Measurements from ENCODE around the gene GSTM4. TPM values are rescaled to one million over a fixed set of nuclear protein-coding genes. Genes with fewer than 3 reads are reported as not detected.

Gene GSTM4
- total RNA-seq, 2 experiments from 2014 or later: 6.0 to 8.0 TPM

Other genes with a start within 250 kb of the GSTM4 start
- gene PSMA5, start 229.7 kb upstream of the GSTM4 start, total RNA-seq (2014; rRNA removed; shearing (Covaris generic)): 46.3 and 53.3 TPM in 2 replicates
- gene PSMA5, start 229.7 kb upstream of the GSTM4 start, total RNA-seq (2022): 141 and 152 TPM in 2 replicates
- gene SYPL2, start 189.6 kb upstream of the GSTM4 start, total RNA-seq (2014; rRNA removed; shearing (Covaris generic)): not detected in 2 replicates
- gene SYPL2, start 189.6 kb upstream of the GSTM4 start, total RNA-seq (2022): not detected in 2 replicates
- 6.5 and 13.1 TPM in 2 replicates for gene ATXN7L2, start 172.2 kb upstream of the GSTM4 start, total RNA-seq (2014; rRNA removed; shearing (Covaris generic))
- 8.2 and 9.6 TPM in 2 replicates for gene ATXN7L2, start 172.2 kb upstream of the GSTM4 start, total RNA-seq (2022)
- gene CYB561D1, start 162.0 kb upstream of the GSTM4 start, total RNA-seq (2014; rRNA removed; shearing (Covaris generic)): 5.8 and 6.2 TPM in 2 replicates
- 10.5 and 11.3 TPM in 2 replicates for gene CYB561D1, start 162.0 kb upstream of the GSTM4 start, total RNA-seq (2022)
- 0.16 and 0.33 TPM in 2 replicates for gene AMIGO1, start 146.4 kb upstream of the GSTM4 start, total RNA-seq (2014; rRNA removed; shearing (Covaris generic))
- 0.15 and 0.17 TPM in 2 replicates for gene AMIGO1, start 146.4 kb upstream of the GSTM4 start, total RNA-seq (2022)
- gene GPR61, start 116.2 kb upstream of the GSTM4 start, total RNA-seq (2014; rRNA removed; shearing (Covaris generic)): not detected in 2 replicates
- gene GPR61, start 116.2 kb upstream of the GSTM4 start, total RNA-seq (2022): not detected in 2 replicates
- 3.8 and 4.1 TPM in 2 replicates for gene GNAI3, start 107.5 kb upstream of the GSTM4 start, total RNA-seq (2014; rRNA removed; shearing (Covaris generic))
- 5.4 and 6.1 TPM in 2 replicates for gene GNAI3, start 107.5 kb upstream of the GSTM4 start, total RNA-seq (2022)
- not detected in 2 replicates for gene GNAT2, start 36.5 kb upstream of the GSTM4 start, total RNA-seq (2014; rRNA removed; shearing (Covaris generic))
- gene GNAT2, start 36.5 kb upstream of the GSTM4 start, total RNA-seq (2022): 1.3 and 2.0 TPM in 2 replicates
- gene AMPD2, start 36.3 kb upstream of the GSTM4 start, total RNA-seq (2014; rRNA removed; shearing (Covaris generic)): 51.8 and 62.7 TPM in 2 replicates
- gene AMPD2, start 36.3 kb upstream of the GSTM4 start, total RNA-seq (2022): 56.8 and 66.2 TPM in 2 replicates
- gene GSTM2, start 12.0 kb downstream of the GSTM4 start, total RNA-seq (2014; rRNA removed; shearing (Covaris generic)): 0.38 and 1.4 TPM in 2 replicates
- gene GSTM2, start 12.0 kb downstream of the GSTM4 start, total RNA-seq (2022): 0.76 and 0.89 TPM in 2 replicates
- gene GSTM1, start 31.7 kb downstream of the GSTM4 start, total RNA-seq (2014; rRNA removed; shearing (Covaris generic)): not detected in 2 replicates
- gene GSTM1, start 31.7 kb downstream of the GSTM4 start, total RNA-seq (2022): not detected in 2 replicates
- not detected in 2 replicates for gene GSTM5, start 56.2 kb downstream of the GSTM4 start, total RNA-seq (2014; rRNA removed; shearing (Covaris generic))
- gene GSTM5, start 56.2 kb downstream of the GSTM4 start, total RNA-seq (2022): not detected in 2 replicates
- not detected in 2 replicates for gene GSTM3, start 84.9 kb downstream of the GSTM4 start, total RNA-seq (2014; rRNA removed; shearing (Covaris generic))
- gene GSTM3, start 84.9 kb downstream of the GSTM4 start, total RNA-seq (2022): not detected in 2 replicates
- not detected in 2 replicates for gene EPS8L3, start 107.8 kb downstream of the GSTM4 start, total RNA-seq (2014; rRNA removed; shearing (Covaris generic))
- not detected in 2 replicates for gene EPS8L3, start 107.8 kb downstream of the GSTM4 start, total RNA-seq (2022)